ENCODE results near the gene PCNX1.
A peak's percentile ranks its signal among the peaks of the same experiment; 100 is the strongest.
"Not testable (repeated sequence)": the region's sequence is repeated elsewhere in the genome, so short reads cannot be mapped to it uniquely, and the experiment has no call there.

The PCNX1 gene

DNA sequence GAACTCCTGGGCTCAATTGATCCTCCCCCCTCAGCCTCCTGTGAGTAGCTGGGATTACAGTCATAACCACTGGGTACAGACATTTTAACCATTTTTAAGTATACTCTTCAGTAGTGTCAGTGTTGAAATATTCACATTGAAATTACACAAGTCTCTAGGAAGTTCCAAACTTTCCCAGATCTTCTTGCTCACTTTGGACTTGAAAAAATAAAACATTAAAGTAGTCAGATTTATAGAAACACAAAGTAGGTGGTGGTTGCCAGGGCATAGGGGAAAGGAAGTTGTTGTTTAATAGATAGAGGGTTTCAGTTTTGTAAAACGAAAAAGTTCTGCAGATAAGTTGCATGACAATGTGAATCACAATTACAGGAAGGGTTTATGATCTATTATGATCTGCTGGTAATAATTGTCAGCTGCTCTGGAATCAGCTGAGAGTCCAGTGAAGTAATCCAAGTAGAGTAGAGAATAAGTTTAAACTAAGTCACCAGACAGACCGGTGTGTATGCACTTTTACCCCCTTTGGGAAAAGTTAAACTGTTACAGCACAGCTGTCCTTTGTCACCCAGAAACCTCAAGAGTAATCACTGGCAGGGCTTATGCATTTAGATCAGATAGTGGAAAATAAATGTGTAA lies 27.4 kb downstream of the PCNX1 start:
- H3K4me3 ChIP-seq (replicated peaks; ENCODE audit: low read depth, low read length), result no peak overlapping the region; the same call in 1 of the 2 replicates
- DNase-seq (ENCODE audit: extremely low read depth, insufficient read length), result peak; percentile 18
- H3K36me3 ChIP-seq (ENCODE audit: control insufficient read depth, insufficient read depth, low read length), result no peaks in the 10 kb centered on the region
- TF ChIP-seq, protein P1, sequence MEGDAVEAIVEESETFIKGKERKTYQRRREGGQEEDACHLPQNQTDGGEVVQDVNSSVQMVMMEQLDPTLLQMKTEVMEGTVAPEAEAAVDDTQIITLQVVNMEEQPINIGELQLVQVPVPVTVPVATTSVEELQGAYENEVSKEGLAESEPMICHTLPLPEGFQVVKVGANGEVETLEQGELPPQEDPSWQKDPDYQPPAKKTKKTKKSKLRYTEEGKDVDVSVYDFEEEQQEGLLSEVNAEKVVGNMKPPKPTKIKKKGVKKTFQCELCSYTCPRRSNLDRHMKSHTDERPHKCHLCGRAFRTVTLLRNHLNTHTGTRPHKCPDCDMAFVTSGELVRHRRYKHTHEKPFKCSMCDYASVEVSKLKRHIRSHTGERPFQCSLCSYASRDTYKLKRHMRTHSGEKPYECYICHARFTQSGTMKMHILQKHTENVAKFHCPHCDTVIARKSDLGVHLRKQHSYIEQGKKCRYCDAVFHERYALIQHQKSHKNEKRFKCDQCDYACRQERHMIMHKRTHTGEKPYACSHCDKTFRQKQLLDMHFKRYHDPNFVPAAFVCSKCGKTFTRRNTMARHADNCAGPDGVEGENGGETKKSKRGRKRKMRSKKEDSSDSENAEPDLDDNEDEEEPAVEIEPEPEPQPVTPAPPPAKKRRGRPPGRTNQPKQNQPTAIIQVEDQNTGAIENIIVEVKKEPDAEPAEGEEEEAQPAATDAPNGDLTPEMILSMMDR (IDR thresholded peaks at IDR 0.05; ENCODE audit: insufficient read depth, low read length, poor library complexity, severe bottlenecking), result no peak
- no peaks in the 10 kb centered on the region for H3K27me3 ChIP-seq (replicated peaks; ENCODE audit: control insufficient read depth, insufficient read depth, low read length)

DNA sequence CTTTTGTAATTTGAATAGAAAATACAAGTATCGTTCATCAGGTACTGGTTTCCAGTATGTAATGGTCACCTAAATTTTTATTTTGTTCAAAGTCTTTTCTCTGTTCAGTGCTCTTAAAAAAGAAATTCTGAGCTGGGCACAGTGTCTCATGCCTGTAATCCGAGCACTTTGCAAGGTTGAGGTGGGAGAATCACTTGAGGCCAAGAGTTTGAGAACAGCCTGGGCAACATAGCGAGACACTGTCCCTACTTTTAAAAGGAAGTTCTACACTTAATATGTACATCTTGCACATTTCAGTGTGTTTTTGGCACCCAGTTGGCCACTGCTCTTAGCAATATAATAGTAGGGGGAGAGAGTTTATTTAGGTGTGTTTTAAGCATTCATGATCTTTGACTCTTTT lies 27.9 kb downstream of the PCNX1 start:
- TF ChIP-seq, protein P1 (IDR thresholded peaks at IDR 0.05; ENCODE audit: insufficient read depth, low read length, poor library complexity, severe bottlenecking), result no peak
- Histone ChIP-seq H3K36me3 (ENCODE audit: control insufficient read depth, insufficient read depth, low read length) (no peaks in the 10 kb centered on the region), H3K4me3 (replicated peaks; ENCODE audit: low read depth, low read length) (no peak overlapping the region), H3K27me3 (replicated peaks; ENCODE audit: control insufficient read depth, insufficient read depth, low read length) (no peaks in the 10 kb centered on the region)
- no peak for DNase-seq (ENCODE audit: extremely low read depth, insufficient read length)

DNA sequence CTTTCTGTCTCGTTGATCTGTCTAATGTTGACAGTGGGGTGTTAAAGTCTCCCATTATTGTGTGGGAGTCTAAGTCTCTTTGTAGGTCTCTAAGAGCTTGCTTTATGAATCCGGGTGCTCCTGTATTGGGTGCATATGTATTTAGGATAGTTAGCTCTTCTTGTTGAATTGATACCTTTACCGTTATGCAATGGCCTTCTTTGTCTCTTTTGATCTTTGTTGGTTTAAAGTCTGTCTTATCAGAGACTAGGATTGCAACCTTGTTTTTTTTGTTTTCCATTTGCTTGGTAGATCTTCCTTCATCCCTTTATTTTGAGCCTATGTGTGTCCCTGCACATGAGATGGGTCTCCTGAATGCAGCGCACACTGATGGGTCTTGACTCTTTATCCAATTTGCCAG lies 32.4 kb downstream of the PCNX1 start:
- H3K4me3 ChIP-seq (replicated peaks; ENCODE audit: low read depth, low read length); H3K27me3 ChIP-seq (replicated peaks; ENCODE audit: control insufficient read depth, insufficient read depth, low read length); H3K36me3 ChIP-seq (ENCODE audit: control insufficient read depth, insufficient read depth, low read length); DNase-seq (ENCODE audit: extremely low read depth, insufficient read length): not testable (repeated sequence)

DNA sequence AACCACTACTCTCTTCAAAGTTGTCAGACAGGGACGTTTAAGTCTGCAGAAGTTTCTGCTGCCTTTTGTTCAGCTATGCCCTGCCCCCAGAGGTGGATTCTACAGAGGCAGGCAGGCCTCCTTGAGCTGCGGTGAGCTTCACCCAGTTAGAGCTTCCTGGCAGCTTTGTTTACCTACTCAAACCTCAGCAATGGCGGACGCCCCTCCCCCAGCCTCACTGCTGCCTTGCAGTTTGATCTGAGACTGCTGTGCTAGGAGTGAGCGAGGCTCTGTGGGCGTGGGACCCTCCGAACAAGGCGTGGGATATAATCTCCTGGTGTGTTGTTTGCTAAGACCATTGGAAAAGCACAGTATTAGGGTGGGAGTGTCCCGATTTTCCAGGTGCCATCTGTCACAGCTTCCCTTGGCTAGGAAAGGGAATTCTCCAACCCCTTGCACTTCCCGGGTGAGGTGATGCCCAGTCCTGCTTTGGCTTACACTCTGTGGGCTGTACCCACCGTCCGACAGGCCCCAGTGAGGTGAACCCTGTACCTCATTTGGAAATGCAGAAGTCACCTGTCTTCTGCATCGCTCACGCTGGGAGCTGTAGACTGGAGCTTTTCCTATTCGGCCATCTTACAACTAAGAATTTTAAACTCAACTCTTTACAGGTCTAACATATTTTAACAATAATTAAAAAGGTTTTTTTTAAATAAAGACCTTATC lies 34.5 kb downstream of the PCNX1 start:
- H3K4me3 ChIP-seq (replicated peaks; ENCODE audit: low read depth, low read length); H3K27me3 ChIP-seq (replicated peaks; ENCODE audit: control insufficient read depth, insufficient read depth, low read length); DNase-seq (ENCODE audit: extremely low read depth, insufficient read length); H3K36me3 ChIP-seq (ENCODE audit: control insufficient read depth, insufficient read depth, low read length): not testable (repeated sequence)

DNA sequence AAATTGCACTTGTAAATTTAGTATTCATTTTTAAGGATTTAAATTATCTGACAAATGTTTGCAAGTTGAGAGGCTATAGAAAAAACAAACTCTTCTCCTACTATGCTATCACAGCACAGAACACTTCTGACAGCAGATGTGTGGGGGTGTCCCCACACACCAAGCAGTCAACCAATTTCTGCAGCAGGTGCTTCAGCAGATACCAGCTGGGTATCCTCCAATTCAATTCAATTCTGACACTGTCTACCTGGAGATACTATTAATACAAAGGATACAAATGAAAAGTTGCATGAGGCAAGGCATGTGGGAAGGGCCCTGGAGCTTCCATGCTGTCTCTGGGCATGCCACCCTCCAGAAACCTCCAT lies 35.1 kb downstream of the PCNX1 start:
- DNase-seq (ENCODE audit: extremely low read depth, insufficient read length), result no peak

DNA sequence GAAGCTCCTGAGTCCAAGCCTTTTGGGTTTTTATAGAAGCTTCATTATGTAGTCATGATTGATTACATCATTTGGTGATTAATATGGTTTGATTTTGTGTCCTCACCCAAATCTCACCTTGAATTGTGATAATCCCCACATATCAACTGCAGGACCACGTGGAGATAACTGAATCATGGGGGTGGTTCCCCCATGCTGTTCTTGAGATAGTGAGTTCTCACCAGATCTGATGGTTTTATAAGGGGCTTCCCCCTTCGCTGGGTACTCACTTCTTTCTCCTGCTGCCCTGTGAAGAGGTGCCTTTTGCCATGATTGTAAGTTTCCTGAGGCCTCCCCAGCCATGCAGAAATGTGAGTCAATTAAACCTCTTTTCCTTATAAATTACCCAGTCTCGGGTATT lies 35.5 kb downstream of the PCNX1 start:
- not testable (repeated sequence) for H3K4me3 ChIP-seq (replicated peaks; ENCODE audit: low read depth, low read length); DNase-seq (ENCODE audit: extremely low read depth, insufficient read length); H3K27me3 ChIP-seq (replicated peaks; ENCODE audit: control insufficient read depth, insufficient read depth, low read length); H3K36me3 ChIP-seq (ENCODE audit: control insufficient read depth, insufficient read depth, low read length)

More for the DNA sequence above, 35.1 kb downstream of the PCNX1 start:
- no peak overlapping the region for H3K4me3 ChIP-seq (replicated peaks; ENCODE audit: low read depth, low read length)
- H3K36me3 ChIP-seq (ENCODE audit: control insufficient read depth, insufficient read depth, low read length), result peaks cover 2% of the 10 kb centered on the region
- TF ChIP-seq, protein P1 (IDR thresholded peaks at IDR 0.05; ENCODE audit: insufficient read depth, low read length, poor library complexity, severe bottlenecking), result no peak
- H3K27me3 ChIP-seq (replicated peaks; ENCODE audit: control insufficient read depth, insufficient read depth, low read length), result no peaks in the 10 kb centered on the region

DNA sequence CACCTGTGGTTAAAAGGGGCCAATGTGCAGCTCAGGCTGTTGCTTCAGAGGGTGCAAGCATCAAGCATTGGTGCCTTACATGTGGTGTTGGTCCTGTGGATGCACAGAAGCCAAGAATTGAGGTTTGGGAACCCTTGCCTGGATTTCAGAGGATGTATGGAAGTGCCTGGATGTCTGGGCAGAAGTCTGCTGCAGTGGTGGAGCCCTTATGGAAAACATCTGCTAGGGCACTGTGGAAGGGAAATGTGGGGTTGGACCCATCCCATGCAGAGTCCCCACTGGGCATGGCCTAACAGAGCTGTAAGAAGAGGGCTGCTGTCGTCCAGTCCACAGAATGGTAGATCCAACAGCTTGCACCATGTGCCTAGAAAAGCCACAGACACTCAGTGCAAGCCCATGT lies 36.6 kb downstream of the PCNX1 start:
- Histone ChIP-seq H3K36me3 (ENCODE audit: control insufficient read depth, insufficient read depth, low read length) (peaks cover 4% of the 10 kb centered on the region), H3K4me3 (replicated peaks; ENCODE audit: low read depth, low read length) (no peak overlapping the region), H3K27me3 (replicated peaks; ENCODE audit: control insufficient read depth, insufficient read depth, low read length) (no peaks in the 10 kb centered on the region)
- DNase-seq (ENCODE audit: extremely low read depth, insufficient read length), result peak; percentile 11
- TF ChIP-seq, protein P1 (IDR thresholded peaks at IDR 0.05; ENCODE audit: insufficient read depth, low read length, poor library complexity, severe bottlenecking), result no peak
